22Rv1 (cell line): Measurements from ENCODE around the gene TMC1.

Experiments
- H3K27ac ChIP-seq: fragments of 450-650 bp; 2 replicates; pipeline ENCODE4 v1.5.1; 2017
- ZFX ChIP-seq: fragments of 450-650 bp; IDR thresholded peaks from 2 replicates; pipeline ENCODE4 v1.6.1; 2017; ENCODE audit warnings: antibody characterized with exemption, borderline replicate concordance
- TF ChIP-seq, protein P1 (sequence below): fragments of 450-650 bp; IDR thresholded peaks from 2 replicates; pipeline ENCODE4 v1.5.1; 2017; ENCODE audit warnings: mild to moderate bottlenecking

TMC1 gene

DNA sequence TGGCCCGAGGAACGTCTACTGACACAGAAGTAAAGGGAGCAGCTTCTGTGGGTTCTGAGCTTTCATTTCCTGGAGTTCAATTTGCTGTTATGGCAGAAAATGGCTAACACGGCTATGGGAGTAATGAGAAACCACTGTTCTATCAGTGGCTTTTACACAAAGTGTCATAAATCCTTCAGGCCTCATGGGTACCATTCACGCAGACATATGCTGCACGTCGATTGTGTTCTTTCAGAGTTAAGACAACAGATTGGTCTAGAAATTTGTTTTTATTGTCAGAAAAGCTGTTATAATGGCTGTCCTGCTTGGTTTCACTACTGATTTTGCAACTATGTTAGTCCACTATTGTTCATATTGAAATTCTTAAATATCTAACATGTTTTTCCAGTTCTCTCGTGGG is 296.0 kb downstream of the TMC1 start:
- TF ChIP-seq, protein P1, sequence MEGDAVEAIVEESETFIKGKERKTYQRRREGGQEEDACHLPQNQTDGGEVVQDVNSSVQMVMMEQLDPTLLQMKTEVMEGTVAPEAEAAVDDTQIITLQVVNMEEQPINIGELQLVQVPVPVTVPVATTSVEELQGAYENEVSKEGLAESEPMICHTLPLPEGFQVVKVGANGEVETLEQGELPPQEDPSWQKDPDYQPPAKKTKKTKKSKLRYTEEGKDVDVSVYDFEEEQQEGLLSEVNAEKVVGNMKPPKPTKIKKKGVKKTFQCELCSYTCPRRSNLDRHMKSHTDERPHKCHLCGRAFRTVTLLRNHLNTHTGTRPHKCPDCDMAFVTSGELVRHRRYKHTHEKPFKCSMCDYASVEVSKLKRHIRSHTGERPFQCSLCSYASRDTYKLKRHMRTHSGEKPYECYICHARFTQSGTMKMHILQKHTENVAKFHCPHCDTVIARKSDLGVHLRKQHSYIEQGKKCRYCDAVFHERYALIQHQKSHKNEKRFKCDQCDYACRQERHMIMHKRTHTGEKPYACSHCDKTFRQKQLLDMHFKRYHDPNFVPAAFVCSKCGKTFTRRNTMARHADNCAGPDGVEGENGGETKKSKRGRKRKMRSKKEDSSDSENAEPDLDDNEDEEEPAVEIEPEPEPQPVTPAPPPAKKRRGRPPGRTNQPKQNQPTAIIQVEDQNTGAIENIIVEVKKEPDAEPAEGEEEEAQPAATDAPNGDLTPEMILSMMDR, result no peak
- no peak for TF ChIP-seq ZFX

DNA sequence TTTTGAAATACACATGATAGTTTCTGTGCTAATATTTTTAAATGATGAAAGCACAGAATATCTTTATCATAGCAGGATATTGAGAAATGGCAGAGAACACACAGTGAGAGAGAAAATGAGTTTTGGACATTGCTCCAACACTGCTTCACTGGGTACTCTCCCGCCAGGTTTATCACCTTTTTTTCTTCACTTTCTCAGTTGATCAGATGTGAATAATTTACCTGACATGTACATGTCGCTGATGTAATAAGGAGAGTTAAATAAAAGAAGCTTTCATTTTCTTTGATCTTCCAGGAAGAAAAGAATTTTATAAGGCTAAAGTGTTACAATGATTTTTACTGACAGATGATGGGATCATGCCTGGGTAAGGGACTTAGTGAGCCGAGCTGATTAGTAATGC is 297.0 kb downstream of the TMC1 start:
- H3K27ac ChIP-seq, result no peak overlapping the region
- no peak for TF ChIP-seq ZFX
- TF ChIP-seq, protein P1, result no peak

More for the DNA sequence above, 296.0 kb downstream of the TMC1 start:
- H3K27ac ChIP-seq, result no peak overlapping the region

DNA sequence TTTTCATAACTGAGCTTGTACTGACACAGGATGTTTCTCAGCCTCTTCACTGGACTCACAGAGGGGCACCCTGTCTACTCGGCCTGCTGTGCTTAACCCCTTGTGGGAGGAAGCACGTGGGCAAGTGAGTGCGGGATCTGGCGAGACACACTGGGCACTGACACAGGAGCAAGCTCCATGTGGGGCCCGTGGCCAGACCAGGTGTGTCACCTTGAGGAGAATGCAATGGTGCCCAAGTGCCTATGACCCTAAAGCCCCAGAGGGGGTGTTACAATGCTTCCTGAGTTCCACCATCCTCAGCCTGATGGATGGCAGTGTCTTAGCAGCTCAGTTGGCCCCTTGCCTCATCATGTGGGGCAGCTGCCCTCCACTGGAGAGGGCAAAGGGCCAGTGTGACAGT is 302.6 kb downstream of the TMC1 start:
- no peak for TF ChIP-seq ZFX
- TF ChIP-seq, protein P1, result no peak
- H3K27ac ChIP-seq, result no peak overlapping the region

DNA sequence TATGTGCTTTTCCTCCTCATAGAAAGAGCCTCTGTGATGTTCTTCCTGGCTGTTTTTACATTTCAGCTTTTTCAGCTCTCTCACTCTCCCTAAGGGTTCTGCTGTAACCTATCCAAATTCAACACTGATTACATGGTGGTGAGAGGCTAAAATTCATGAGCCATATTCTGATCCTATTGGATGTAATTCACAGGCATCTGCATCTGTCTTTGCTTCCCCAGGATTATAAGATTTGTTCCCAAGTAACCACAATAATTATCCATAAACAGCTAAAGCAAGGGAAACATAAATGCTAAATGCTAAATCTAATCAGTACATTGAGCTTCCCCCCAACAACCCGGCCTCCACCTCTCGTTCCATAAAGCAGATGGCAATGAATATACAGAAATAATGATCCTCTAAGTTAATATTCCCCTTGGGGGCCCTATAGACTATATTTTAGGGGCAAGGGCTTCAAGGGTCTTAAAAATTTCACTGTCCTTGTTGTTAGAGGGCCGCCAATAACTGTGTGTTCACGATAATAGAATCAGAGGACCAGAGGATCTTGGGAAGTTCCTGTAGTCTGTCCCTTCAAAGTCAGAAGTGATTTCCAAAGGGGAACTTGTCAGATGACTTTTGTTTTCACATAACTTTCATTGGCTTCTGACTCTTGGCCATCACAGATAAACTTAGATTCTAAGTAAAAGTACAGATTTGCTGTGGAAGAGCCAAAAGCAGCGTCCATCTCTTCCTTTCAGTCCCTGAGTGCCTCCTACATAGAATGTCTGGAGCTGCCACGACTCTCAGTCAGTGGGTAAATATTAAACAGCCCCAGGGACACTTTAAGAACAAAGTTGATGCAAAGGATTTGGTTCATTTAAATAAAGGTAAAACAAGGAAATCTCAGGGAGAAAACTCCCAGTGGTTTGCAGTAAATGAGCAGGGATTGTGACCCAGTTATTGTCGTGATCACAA is 305.9 kb downstream of the TMC1 start:
- peak overlapping the region; percentile 31; the same call in 1 of the 2 replicates for H3K27ac ChIP-seq
- TF ChIP-seq, protein P1, result no peak
- no peak for TF ChIP-seq ZFX

DNA sequence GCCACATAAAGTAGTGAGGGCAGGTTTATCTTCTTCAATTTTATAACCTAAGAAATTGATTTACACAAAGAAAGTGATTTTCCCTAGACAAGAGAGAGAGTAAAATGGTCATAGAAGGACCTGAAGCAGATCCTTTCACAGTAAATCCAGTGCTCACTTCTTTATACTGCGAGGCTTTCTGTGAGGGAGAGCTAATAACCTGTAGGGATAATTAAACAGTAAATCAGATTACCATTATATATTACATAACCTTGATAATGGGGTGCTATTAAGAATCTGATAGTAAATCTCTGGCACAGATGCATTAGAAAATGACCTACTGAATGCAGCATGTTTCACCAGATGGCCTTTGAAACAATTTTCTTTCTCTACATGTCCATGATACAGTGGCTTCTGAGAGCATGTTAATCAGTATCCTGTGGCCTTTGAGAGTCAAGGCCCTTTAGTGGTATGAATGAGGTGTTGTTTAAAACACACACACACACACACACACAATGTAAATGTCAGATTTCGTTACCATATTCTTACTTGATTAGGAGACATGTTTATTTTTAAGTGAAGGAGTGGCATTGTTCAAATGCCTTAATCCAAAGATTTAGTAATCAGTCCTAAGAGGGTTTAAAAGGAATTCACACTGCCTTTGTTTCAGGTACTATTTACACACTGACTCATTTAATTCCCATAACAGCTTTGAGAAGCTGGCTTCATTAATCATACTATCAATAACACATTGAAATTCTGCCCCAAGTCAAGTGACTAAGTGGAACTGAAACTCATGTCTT is 306.7 kb downstream of the TMC1 start:
- no peak for TF ChIP-seq ZFX
- TF ChIP-seq, protein P1, result no peak
- peak overlapping the region; percentile 31 for H3K27ac ChIP-seq

DNA sequence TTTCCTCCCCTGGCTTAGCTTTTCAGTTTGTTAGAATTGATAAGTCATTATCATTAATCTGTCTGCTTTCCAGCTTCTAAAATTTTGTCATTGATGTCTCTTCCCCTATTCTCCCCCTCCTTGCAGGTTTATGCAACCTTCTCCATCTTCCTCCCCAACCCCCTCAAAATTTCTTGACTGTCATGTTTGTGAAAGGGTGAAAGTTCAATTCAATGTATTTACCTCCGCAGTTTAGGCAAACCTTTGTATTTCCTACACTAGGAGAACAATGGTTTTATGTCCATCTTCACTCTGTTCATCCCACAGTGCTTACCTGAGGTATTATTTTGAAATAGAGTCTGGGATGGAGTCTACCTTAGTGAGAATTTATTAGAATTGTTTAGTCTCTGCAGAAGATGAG is 313.6 kb downstream of the TMC1 start:
- TF ChIP-seq, protein P1, result no peak
- no peak for TF ChIP-seq ZFX

More for the DNA sequence above, 313.6 kb downstream of the TMC1 start:
- H3K27ac ChIP-seq, result no peak overlapping the region
